ENCODE measurements around the gene P2RX7.

The P2RX7 gene

GRCh38 chr12:121132601-121133481, at the start of gene P2RX7:
Gene P2RX7 (plus strand): TSS chr12:121132876. CDS start chr12:121132971, 95 bp downstream.
- DNase-seq, result peak; percentile 36

GRCh38 chr12:121084229-121084628, 48.4 kb upstream of the P2RX7 start:
- no peak for DNase-seq

GRCh38 chr12:121085069-121085468, 47.6 kb upstream of the P2RX7 start:
- DNase-seq, result no peak

- no peak for DNase-seq
Observed at GRCh38 chr12:121085506-121086353, 46.9 kb upstream of the P2RX7 start.

- no peak for DNase-seq
Observed at GRCh38 chr12:121086781-121087295, 45.8 kb upstream of the P2RX7 start.

GRCh38 chr12:121087467-121088194, 45.0 kb upstream of the P2RX7 start:
- no peak for DNase-seq

GRCh38 chr12:121088195-121088585, 44.5 kb upstream of the P2RX7 start:
- DNase-seq, result no peak

- DNase-seq, result no peak
Observed at GRCh38 chr12:121089031-121089812, 43.5 kb upstream of the P2RX7 start.

GRCh38 chr12:121089813-121090430, 42.8 kb upstream of the P2RX7 start:
- DNase-seq, result no peak

- no peak for DNase-seq
Observed at GRCh38 chr12:121090586-121091514, 41.8 kb upstream of the P2RX7 start.

GRCh38 chr12:121092034-121092433, 40.6 kb upstream of the P2RX7 start:
- DNase-seq, result no peak

GRCh38 chr12:121093487-121093891, 39.2 kb upstream of the P2RX7 start:
- no peak for DNase-seq

- peak; percentile 78 for DNase-seq
Observed at GRCh38 chr12:121095544-121096198, 37.0 kb upstream of the P2RX7 start.

- DNase-seq, result no peak
Observed at GRCh38 chr12:121096199-121096798, 36.4 kb upstream of the P2RX7 start.

GRCh38 chr12:121099779-121100178, 32.9 kb upstream of the P2RX7 start:
- DNase-seq, result no peak

- DNase-seq, result no peak
Observed at GRCh38 chr12:121102307-121102706, 30.4 kb upstream of the P2RX7 start.

- DNase-seq, result no peak
Observed at GRCh38 chr12:121107681-121108080, 25.0 kb upstream of the P2RX7 start.

GRCh38 chr12:121108492-121108891, 24.2 kb upstream of the P2RX7 start:
- DNase-seq, result no peak

GRCh38 chr12:121110211-121110940, 22.3 kb upstream of the P2RX7 start:
- DNase-seq, result peak; percentile 68
